IMR-90 (cell line): ENCODE measurements around the gene KRTAP5-1. TPM values are rescaled to one million over a fixed set of nuclear protein-coding genes. Genes with fewer than 3 reads are reported as not detected.

ENCODE experiments used
- ATAC-seq: fragments of 200-7000 bp; cut with Tn5 transposase; 2 replicates; pipeline ENCODE4 v1.9.1; 2020; ENCODE audit warnings: low read depth, mild to moderate bottlenecking, moderate library complexity
- BruUV-seq: library from RNA; stranded (reverse); fragments of 400-500 nt; replicated peaks from 2 replicates; lab custom pipeline; 2021; lab: Mats Ljungman, UMichigan
- CTCF ChIA-PET: fragments of 300-600 bp; formaldehyde crosslinking; extraction: SDS; loops from one replicate; lab custom pipeline; 2021; ENCODE audit warnings: antibody characterized with exemption; lab: Yijun Ruan, JAX
- POLR2A ChIA-PET: fragments of 300-600 bp; sonication (Branson Sonifier 250); formaldehyde crosslinking; loops from one replicate; lab custom pipeline; 2022; ENCODE audit warnings: antibody characterized with exemption; ENCODE audit not compliant: unreplicated experiment; lab: Charles Lee
- DNase-seq: peaks from one replicate; pipeline ENCODE4 v3.0.0; 2013
- H2AFZ ChIP-seq: replicated peaks from 2 replicates; pipeline ENCODE3; 2013; ENCODE audit warnings: low read length, mild to moderate bottlenecking; ENCODE audit not compliant: poor library complexity
- H2AK5ac ChIP-seq: 2 replicates; pipeline ENCODE4 v1.6.1; 2013; ENCODE audit warnings: low read depth, low read length, inconsistent platforms
- H2AK9ac ChIP-seq: replicated peaks from 2 replicates; pipeline ENCODE3; 2013; ENCODE audit warnings: mild to moderate bottlenecking, low read depth, low read length, moderate library complexity; ENCODE audit not compliant: poor library complexity
- H2BK120ac ChIP-seq: 2 replicates; pipeline ENCODE4 v1.6.1; 2013; ENCODE audit warnings: low read depth, low read length, inconsistent platforms
- H2BK15ac ChIP-seq: 3 replicates; pipeline ENCODE4 v1.6.1; 2013; ENCODE audit warnings: low read depth, low read length, inconsistent platforms
- H2BK20ac ChIP-seq: 2 replicates; pipeline ENCODE4 v1.6.1; 2013; ENCODE audit warnings: low read depth, mild to moderate bottlenecking, inconsistent platforms, low read length, moderate library complexity
- H2BK5ac ChIP-seq: 2 replicates; pipeline ENCODE4 v1.6.1; 2013; ENCODE audit warnings: mild to moderate bottlenecking, low read depth, low read length, inconsistent platforms; ENCODE audit not compliant: poor library complexity, severe bottlenecking
- H3K14ac ChIP-seq: replicated peaks from 2 replicates; pipeline ENCODE4 v1.6.1; 2013; ENCODE audit warnings: low read depth, low read length, inconsistent platforms
- H3K18ac ChIP-seq: 2 replicates; pipeline ENCODE4 v1.6.1; 2013; ENCODE audit warnings: low read depth, low read length, control low read depth
- H3K23ac ChIP-seq: 2 replicates; pipeline ENCODE4 v1.6.1; 2013; ENCODE audit warnings: low read depth, low read length, inconsistent platforms
- H3K27ac ChIP-seq: 2 replicates; pipeline ENCODE4 v1.5.1; 2013; ENCODE audit warnings: mild to moderate bottlenecking, control low read depth, low read length; ENCODE audit not compliant: insufficient read depth
- H3K27me3 ChIP-seq: 2 replicates; pipeline ENCODE4 v1.6.1; 2013; ENCODE audit warnings: low read length; ENCODE audit not compliant: control insufficient read depth, insufficient read depth
- H3K36me3 ChIP-seq: 2 replicates; pipeline ENCODE4 v1.6.1; 2013; ENCODE audit warnings: low read length, mixed read lengths; ENCODE audit not compliant: control insufficient read depth, insufficient read depth
- H3K4ac ChIP-seq: 2 replicates; pipeline ENCODE4 v1.6.1; 2013; ENCODE audit warnings: low read depth, low read length, inconsistent platforms
- H3K4me1 ChIP-seq: 2 replicates; pipeline ENCODE4 v1.6.1; 2013; ENCODE audit warnings: low read length, mixed read lengths; ENCODE audit not compliant: control insufficient read depth, insufficient read depth
- H3K4me2 ChIP-seq: 2 replicates; pipeline ENCODE4 v1.6.1; 2013; ENCODE audit warnings: low read depth, mild to moderate bottlenecking, control low read depth, low read length, moderate library complexity
- H3K4me3 ChIP-seq: 2 replicates; pipeline ENCODE4 v1.5.1; 2013; ENCODE audit warnings: low read depth, mild to moderate bottlenecking, control low read depth, low read length, moderate library complexity; ENCODE audit not compliant: insufficient read depth
- H3K56ac ChIP-seq: 2 replicates; pipeline ENCODE4 v1.6.1; 2013; ENCODE audit warnings: low read length, inconsistent platforms; ENCODE audit not compliant: insufficient read depth; ENCODE audit errors: extremely low read depth
- H3K79me1 ChIP-seq, 2 experiments: 2 replicates each; pipeline ENCODE4 v1.6.1; 2013; ENCODE audit warnings: low read length in 2 of 2, inconsistent platforms in 1 of 2, low read depth in 1 of 2
- H3K9ac ChIP-seq: 2 replicates; pipeline ENCODE4 v1.6.1; 2013; ENCODE audit warnings: low read depth, low read length, control low read depth
- H3K9me1 ChIP-seq: 2 replicates; pipeline ENCODE4 v1.6.1; 2013; ENCODE audit warnings: low read length, inconsistent platforms; ENCODE audit not compliant: insufficient read depth
- H3K9me3 ChIP-seq: 2 replicates; pipeline ENCODE4 v1.6.1; 2013; ENCODE audit warnings: low read length; ENCODE audit not compliant: control insufficient read depth, insufficient read depth
- H4K20me1 ChIP-seq: 2 replicates; pipeline ENCODE4 v1.6.1; 2013; ENCODE audit warnings: low read length, inconsistent platforms; ENCODE audit not compliant: insufficient read depth
- H4K5ac ChIP-seq: 2 replicates; pipeline ENCODE4 v1.6.1; 2013; ENCODE audit warnings: mild to moderate bottlenecking, low read depth, low read length, control low read depth
- H4K8ac ChIP-seq, 2 experiments: 2 replicates each; pipeline ENCODE4 v1.6.1; 2013; ENCODE audit warnings: low read depth in 2 of 2, low read length in 2 of 2, control low read depth in 1 of 2, inconsistent platforms in 1 of 2
- H4K91ac ChIP-seq: 2 replicates; pipeline ENCODE4 v1.6.1; 2013; ENCODE audit warnings: low read depth, low read length, inconsistent platforms; ENCODE audit not compliant: insufficient read depth
- FOS ChIP-seq: fragments of 150-350 bp; IDR thresholded peaks from 2 replicates; pipeline ENCODE4 v1.6.1; 2016; ENCODE audit warnings: low read depth, low read length
- WGBS, 2 experiments: methylation state at CpG; one replicate each; pipeline versions ENCODE4 v1.1.5 to v1.1.7; 2013; ENCODE audit warnings: missing lambda C conversion rate in 2 of 2; ENCODE audit not compliant: insufficient read length in 1 of 2; ENCODE audit errors: extremely low coverage in 2 of 2; 5-methylcytosine and 5-hydroxymethylcytosine counted together
- dilution Hi-C: fragments of 300-500 bp; cut with HindIII; formaldehyde crosslinking; loops from one replicate; pipeline ENCODE4 v1.14.3; 2018; ENCODE audit warnings: low sequenced_read_pairs; ENCODE audit not compliant: unreplicated experiment
- in situ Hi-C: fragments of 300-500 bp; cut with MboI; formaldehyde crosslinking; loops from 3 replicates; pipeline ENCODE4 v1.14.3; 2019; ENCODE audit warnings: low sequenced_read_pairs, inconsistent platforms, mixed read lengths
- intact Hi-C: fragments of 100-400 bp; cut with micrococcal nuclease; formaldehyde crosslinking; loops from 2 replicates; pipeline ENCODE4 v1.10.0; 2022
- polyA plus RNA-seq, 3 experiments: library from polyadenylated mRNA; depleted of rRNA; stranded (reverse); fragments of >200 nt; gene quantifications; 2 replicates each; pipeline ENCODE4 v1.2.3, GENCODE V29; 2012; ENCODE audit warnings: low replicate concordance in 1 of 3
- total RNA-seq: library from RNA; depleted of rRNA; stranded (reverse); fragments of >200 nt; gene quantifications from 2 replicates; pipeline ENCODE4 v1.2.3, GENCODE V29; 2012

The KRTAP5-1 gene
- total and polyA plus RNA-seq, 2 of the 4 experiments (the other 2 are of a cell fraction) = not detected

DNA sequence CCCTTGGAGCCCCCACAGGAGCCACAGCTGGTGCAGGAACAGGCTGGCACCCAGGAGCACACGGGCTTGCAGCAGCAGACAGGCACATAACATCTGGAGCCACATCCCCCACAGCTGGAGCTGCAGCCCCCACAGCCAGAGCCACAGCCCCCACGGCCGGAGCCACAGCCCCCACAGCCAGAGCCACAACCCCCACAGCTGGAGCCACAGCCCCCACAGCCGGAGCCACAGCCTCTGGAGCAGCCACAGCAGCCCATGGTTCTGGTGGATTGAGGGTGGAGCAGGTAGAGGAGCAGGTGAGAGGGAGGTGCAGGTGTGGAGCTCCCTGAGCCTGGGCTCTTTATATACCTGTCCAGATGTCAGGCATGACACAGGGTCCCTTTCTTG, 12.9 kb upstream of the KRTAP5-1 start, which contains the start of gene KRTAP5-2:
KRTAP5-2 (minus strand) TSS at position 301 of the 387 bp plus-strand sequence; CDS start at position 257, 44 bp downstream.
- H3K4me1 ChIP-seq = no peaks in the 10 kb centered on the region
- H4K91ac ChIP-seq = no peak within 1 kb of the TSS
- H3K27me3 ChIP-seq = peaks cover 41% of the 10 kb centered on the region
- H3K4ac ChIP-seq = no peak within 1 kb of the TSS
- H3K27ac ChIP-seq = no peak within 1 kb of the TSS
- no peak within 1 kb of the TSS for H3K56ac ChIP-seq
- no peak within 1 kb of the TSS for H2AFZ ChIP-seq
- H2BK20ac ChIP-seq = no peak within 1 kb of the TSS
- no peak within 1 kb of the TSS for H3K18ac ChIP-seq
- H4K5ac ChIP-seq = no peak within 1 kb of the TSS
- no peak for DNase-seq
- no peaks in the 10 kb centered on the region for H3K9me3 ChIP-seq
- no peak within 1 kb of the TSS for H2BK5ac ChIP-seq
- no peak within 1 kb of the TSS for H2BK120ac ChIP-seq
- intact Hi-C loops = no loop called here
- no CpG with 5 or more reads among the region's 4 CpGs for WGBS, 2 experiments
- no peak for ATAC-seq
- ChIA-PET CTCF (no interaction called here), POLR2A (no interaction called here)
- BruUV-seq = no TSS peak
- H3K79me1 ChIP-seq = no peaks in the 10 kb centered on the region
- no peaks in the 10 kb centered on the region for H3K36me3 ChIP-seq
- no peak within 1 kb of the TSS for H2AK5ac ChIP-seq
- no peak within 1 kb of the TSS for H3K4me3 ChIP-seq
- H3K9me1 ChIP-seq = no peaks in the 10 kb centered on the region
- H3K4me2 ChIP-seq = no peak within 1 kb of the TSS
- TF ChIP-seq FOS = no peak
- no peak within 1 kb of the TSS for H3K9ac ChIP-seq
- no peak within 1 kb of the TSS for H3K14ac ChIP-seq
- no peak within 1 kb of the TSS for H2AK9ac ChIP-seq
- no peaks in the 10 kb centered on the region for H4K20me1 ChIP-seq
- H3K23ac ChIP-seq = no peak within 1 kb of the TSS
- dilution Hi-C loops = no loop called here
- in situ Hi-C loops = no loop called here
- no peak within 1 kb of the TSS for H4K8ac ChIP-seq
- H2BK15ac ChIP-seq = no peak within 1 kb of the TSS
